Activated CD8-positive, alpha-beta T cell treated with anti-CD3 and anti-CD28 coated beads, Interleukin-2, amount 10 ng/mL, durations not matched to agents 7 days and 5 days (primary cell): ENCODE results near the gene CSNK2A1. TPM values are rescaled to one million over a fixed set of nuclear protein-coding genes. Genes with fewer than 3 reads are reported as not detected.

Source experiments
- ATAC-seq: fragments of 150-1000 bp; cut with Tn5 transposase; one replicate; pipeline ENCODE4 v1.10.0; 2021; ENCODE audit warnings: moderate library complexity
- CTCF ChIA-PET: fragments of 350-600 bp; sonication (Branson Sonifier 250); formaldehyde crosslinking; loops from one replicate; lab custom pipeline; 2021; ENCODE audit warnings: antibody characterized with exemption; lab: Charles Lee
- POLR2A ChIA-PET: fragments of 350-600 bp; sonication (Branson Sonifier 250); formaldehyde crosslinking; loops from one replicate; lab custom pipeline; 2021; ENCODE audit warnings: antibody characterized with exemption; lab: Charles Lee
- DNase-seq: peaks from one replicate; pipeline ENCODE4 v3.0.0-alpha.2; 2020
- H3K27ac Mint-ChIP-seq: one replicate; pipeline ENCODE4 v1.8.0; 2021; ENCODE audit warnings: mild to moderate bottlenecking, mixed read lengths
- H3K27me3 Mint-ChIP-seq: one replicate; pipeline ENCODE4 v1.8.0; 2021; ENCODE audit warnings: low read depth, mixed read lengths
- H3K36me3 Mint-ChIP-seq: one replicate; pipeline ENCODE4 v1.8.0; 2021; ENCODE audit warnings: low read depth, mixed read lengths
- H3K4me1 Mint-ChIP-seq: one replicate; pipeline ENCODE4 v1.8.0; 2021; ENCODE audit warnings: low read depth, mixed read lengths
- H3K4me3 Mint-ChIP-seq: one replicate; pipeline ENCODE4 v1.8.0; 2021; ENCODE audit warnings: mild to moderate bottlenecking, mixed read lengths
- H3K9me3 Mint-ChIP-seq: one replicate; pipeline ENCODE4 v1.8.0; 2022; ENCODE audit warnings: mixed read lengths; ENCODE audit not compliant: insufficient read depth
- total RNA-seq, 2 experiments: library from RNA; stranded (reverse); gene quantifications; one replicate each; pipeline ENCODE4 v1.2.3, GENCODE V29; 2021

CSNK2A1 gene
- total RNA-seq, 2 experiments from 2014 or later = 116 to 121 TPM

DNA sequence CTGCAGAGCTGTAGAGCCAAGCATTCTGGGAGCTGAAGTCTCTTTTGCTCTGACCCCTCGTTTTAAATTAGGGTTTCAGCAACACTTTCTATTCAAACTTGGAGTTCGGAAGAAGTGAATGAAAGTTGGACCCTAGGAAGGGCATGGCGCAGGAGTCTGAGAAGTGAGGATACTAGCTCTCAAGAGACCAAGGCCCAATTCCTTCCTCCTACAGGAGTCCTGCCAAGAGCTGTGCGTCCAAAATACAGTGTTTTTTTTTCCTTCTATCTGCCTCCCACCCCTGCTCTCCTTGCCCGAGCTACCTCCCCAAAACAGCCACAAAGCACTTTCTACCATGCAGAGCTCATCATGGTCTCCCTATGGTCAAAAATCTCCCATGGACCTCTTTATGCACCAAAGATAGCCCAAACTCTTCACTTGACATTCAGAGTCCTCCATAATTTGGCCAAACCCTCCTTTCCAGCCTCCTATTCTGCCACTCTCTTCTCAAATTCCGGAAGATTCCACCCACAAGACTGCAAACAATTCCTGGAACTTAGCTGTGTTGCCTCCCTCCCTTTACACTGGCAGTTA is 649 bp upstream of the CSNK2A1 start:
- Mint-ChIP-seq H3K36me3 (peaks cover 40% of the 10 kb centered on the region), H3K27ac (peak overlapping the region; percentile 94), H3K9me3 (peaks cover 3% of the 10 kb centered on the region), H3K4me3 (peak overlapping the region; percentile 81), H3K4me1 (peaks cover 38% of the 10 kb centered on the region), H3K27me3 (peaks cover 10% of the 10 kb centered on the region)
- ChIA-PET POLR2A (interaction anchor here (1.0 to 2.0 kb wide), 5 partner anchors 18 to 289 kb away, joined by 3 to 8 read pairs (median 3); partner anchors contain the start of gene FAM110A), CTCF (interaction anchor here (1.1 to 2.5 kb wide), 6 partner anchors 17 to 213 kb away, joined by 3 to 11 read pairs (median 4); no protein-coding TSS in a partner anchor)
- ATAC-seq (no peak), DNase-seq (no peak)

DNA sequence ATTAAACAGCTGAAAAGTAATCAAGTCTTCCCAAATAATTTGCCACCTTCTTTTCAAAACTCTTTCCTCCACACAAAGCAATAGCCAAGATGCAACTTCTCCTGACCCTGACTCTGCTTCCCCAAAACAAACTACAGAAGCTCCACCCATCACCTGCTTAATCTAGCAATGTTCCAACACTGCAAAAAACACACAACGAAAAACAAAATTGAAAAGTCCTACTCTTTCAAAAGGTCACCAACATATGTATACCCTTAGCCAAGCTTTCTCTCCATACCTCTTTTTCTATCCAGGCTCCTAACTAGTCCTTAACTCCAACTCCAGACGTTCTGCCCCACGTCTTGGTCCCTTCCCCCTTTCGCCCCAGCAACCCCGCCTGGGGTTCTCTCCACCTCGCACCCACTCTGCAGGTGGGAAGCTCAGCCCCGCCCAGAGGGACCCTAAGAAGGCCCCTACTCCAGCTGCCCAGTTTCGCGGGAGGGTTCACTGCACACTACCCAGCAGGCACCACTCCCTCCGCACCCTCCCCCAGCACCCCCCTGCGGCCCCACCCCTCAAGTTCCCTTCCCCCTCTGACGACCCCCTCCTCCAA is 717 bp downstream of the CSNK2A1 start:
- CTCF ChIA-PET = interaction anchor here (1.3 to 2.5 kb wide), 3 partner anchors 47 to 109 kb away, joined by 3 to 11 read pairs (median 3); no protein-coding TSS in a partner anchor
- ATAC-seq (peak; percentile 18), DNase-seq (peak; percentile 40)
- Mint-ChIP-seq H3K27me3 (peaks cover 8% of the 10 kb centered on the region), H3K27ac (peak overlapping the region; percentile 94), H3K9me3 (peaks cover 3% of the 10 kb centered on the region), H3K36me3 (peaks cover 51% of the 10 kb centered on the region), H3K4me3 (peak overlapping the region; percentile 81), H3K4me1 (peaks cover 49% of the 10 kb centered on the region)
- POLR2A ChIA-PET = interaction anchor here (0.6 to 2.0 kb wide), 6 partner anchors 10 to 245 kb away, joined by 3 to 8 read pairs (median 3); no protein-coding TSS in a partner anchor

DNA sequence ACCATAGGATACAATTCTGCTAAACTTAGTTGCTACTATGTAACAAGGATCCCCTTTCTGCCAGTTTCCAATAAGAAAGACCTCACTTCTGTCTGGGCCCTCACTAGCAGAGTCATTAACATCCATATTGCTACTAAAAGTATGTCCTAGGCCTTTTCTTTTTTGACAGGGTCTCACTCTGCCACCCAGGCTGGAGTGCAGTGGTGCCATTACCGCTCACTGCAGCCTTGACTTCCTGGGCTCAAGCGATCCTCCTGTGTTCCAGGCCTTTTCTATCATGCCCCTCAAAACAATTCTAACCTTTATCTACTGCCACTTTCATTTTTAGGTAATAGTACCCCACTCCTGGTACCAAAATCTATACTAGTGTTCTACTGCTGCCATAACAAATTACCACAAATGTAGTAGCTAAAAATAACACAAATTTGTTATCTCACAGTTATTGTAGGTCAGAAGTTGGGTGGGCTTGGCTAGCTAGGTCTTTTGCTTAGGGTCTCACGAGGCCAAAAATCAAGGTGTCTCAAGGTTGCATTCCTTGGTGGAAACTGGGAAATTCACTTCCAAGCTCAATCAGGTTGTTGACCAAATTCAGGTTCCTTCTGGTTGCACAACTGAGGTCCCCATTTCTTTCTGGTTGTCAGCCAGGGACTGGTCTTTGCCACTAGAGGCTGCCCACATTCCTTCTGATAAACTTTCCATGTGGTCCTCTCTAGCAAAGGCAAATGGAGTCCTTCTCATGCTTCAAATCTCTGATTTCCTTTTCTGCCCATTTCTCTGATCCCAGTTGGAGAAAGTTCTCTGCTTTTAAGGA is 3.0 kb downstream of the CSNK2A1 start:
- Mint-ChIP-seq H3K27me3 (no peaks in the 10 kb centered on the region), H3K9me3 (peaks cover 3% of the 10 kb centered on the region), H3K27ac (no peak overlapping the region), H3K36me3 (peaks cover 61% of the 10 kb centered on the region), H3K4me3 (no peak overlapping the region), H3K4me1 (peaks cover 67% of the 10 kb centered on the region)
- ChIA-PET CTCF (no interaction called here), POLR2A (no interaction called here)
- ATAC-seq = no peak
- DNase-seq = no peak

DNA sequence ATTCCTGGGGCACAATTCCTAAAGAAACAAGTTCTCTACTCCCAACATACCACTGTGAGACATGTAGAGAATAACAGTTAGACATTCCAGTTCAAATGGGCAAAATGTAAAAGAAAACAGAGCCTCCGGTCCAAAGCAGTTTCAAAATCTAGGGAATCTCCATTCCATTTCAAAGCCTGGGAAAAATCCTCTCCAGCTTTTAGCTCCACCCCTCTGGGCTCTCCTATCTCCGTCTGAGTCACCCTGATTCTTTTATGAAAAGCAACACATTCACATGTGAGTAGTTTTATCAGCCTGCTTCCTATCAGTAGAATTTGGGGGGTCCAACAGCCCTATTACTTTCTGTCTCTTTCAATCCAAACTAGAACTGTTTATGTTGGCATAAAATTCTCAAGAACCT is 3.7 kb downstream of the CSNK2A1 start:
- peaks cover 3% of the 10 kb centered on the region for H3K9me3 Mint-ChIP-seq
- ChIA-PET POLR2A (no interaction called here), CTCF (interaction anchor here (1.6 kb wide), 1 partner anchor 106 kb away, joined by 4 read pairs; no protein-coding TSS in a partner anchor)
- H3K4me3 Mint-ChIP-seq = no peak overlapping the region
- peaks cover 64% of the 10 kb centered on the region for H3K36me3 Mint-ChIP-seq
- ATAC-seq (no peak), DNase-seq (no peak)
- no peaks in the 10 kb centered on the region for H3K27me3 Mint-ChIP-seq
- H3K4me1 Mint-ChIP-seq = peaks cover 71% of the 10 kb centered on the region
- no peak overlapping the region for H3K27ac Mint-ChIP-seq

DNA sequence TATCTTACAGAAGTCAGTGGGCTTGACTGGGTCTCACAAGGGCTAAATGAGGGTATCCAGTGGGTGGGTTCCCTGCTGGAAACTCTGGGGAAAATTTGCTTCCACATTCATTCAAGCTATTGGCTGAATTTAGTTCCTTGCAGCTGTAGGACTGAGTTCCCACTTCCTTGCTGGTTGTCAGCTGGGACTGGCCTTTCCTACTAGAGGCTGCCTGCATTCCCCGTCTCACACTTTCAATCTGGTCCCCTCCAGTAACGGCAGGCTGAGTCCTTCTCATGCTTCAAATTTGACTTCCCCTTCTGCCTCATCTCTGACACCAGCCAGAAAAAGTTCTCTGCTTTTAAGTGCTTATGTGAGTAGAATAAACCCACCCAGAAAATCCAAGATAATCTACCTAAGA is 4.4 kb downstream of the CSNK2A1 start:
- ChIA-PET CTCF (interaction anchor here (1.1 to 1.6 kb wide), 2 partner anchors 19 to 107 kb away, joined by 4 read pairs; no protein-coding TSS in a partner anchor), POLR2A (no interaction called here)
- H3K27ac Mint-ChIP-seq = no peak overlapping the region
- no peak for DNase-seq
- no peaks in the 10 kb centered on the region for H3K27me3 Mint-ChIP-seq
- peaks cover 68% of the 10 kb centered on the region for H3K4me1 Mint-ChIP-seq
- peaks cover 3% of the 10 kb centered on the region for H3K9me3 Mint-ChIP-seq
- H3K4me3 Mint-ChIP-seq = no peak overlapping the region
- ATAC-seq = no peak
- peaks cover 62% of the 10 kb centered on the region for H3K36me3 Mint-ChIP-seq

DNA sequence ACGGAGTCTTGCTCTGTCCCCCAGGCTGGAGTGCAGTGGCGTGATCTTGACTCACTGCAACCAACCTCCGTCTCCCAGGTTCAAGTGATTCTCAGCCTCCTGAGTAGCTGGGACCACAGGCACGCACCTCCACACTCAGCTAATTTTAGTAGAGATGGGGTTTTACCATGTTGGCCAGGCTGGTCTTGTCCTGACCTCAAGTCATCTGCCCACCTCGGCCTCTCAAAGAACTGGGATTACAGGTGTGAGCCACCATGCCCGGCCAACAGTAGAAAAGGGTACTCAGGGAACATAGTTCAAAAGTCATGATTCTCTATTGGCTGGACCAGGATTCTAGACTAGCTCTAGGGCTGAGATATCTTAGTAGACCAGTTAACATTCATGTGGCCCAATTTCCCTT is 5.6 kb downstream of the CSNK2A1 start:
- ChIA-PET CTCF (interaction anchor here (1.1 to 1.6 kb wide), 2 partner anchors 17 to 108 kb away, joined by 4 read pairs; no protein-coding TSS in a partner anchor), POLR2A (no interaction called here)
- Mint-ChIP-seq H3K9me3 (peaks cover 3% of the 10 kb centered on the region), H3K27ac (no peak overlapping the region), H3K4me1 (peaks cover 67% of the 10 kb centered on the region), H3K36me3 (peaks cover 66% of the 10 kb centered on the region), H3K4me3 (no peak overlapping the region), H3K27me3 (no peaks in the 10 kb centered on the region)
- ATAC-seq (no peak), DNase-seq (no peak)

DNA sequence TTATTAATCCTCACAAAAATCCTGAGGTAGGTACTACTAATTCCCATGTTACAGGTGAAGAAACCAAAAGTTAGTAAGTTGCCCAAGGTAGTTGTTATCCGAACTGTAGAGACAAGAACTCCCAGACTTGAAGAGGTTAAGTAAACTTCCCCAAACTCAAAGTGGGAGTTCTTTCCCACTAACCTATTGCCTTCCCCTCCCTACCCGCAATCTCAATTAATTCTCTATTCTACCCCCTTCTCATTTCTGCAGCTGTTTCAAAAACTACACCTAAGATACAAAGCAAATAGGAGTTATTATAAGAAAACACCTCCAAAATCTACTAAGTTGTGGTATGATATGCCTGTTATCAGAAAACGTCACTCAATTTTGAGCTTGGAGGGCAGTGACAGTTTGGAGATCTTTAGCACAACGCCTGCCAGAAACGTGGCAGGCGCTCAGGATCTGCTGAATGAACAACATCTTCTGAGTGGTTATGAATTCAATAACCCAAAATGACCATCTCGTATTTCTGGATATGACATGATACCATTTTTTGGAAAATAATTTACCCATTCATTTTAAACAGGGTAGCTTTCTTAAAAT is 7.1 kb downstream of the CSNK2A1 start:
- peaks cover 65% of the 10 kb centered on the region for H3K36me3 Mint-ChIP-seq
- H3K27me3 Mint-ChIP-seq = no peaks in the 10 kb centered on the region
- H3K4me3 Mint-ChIP-seq = no peak overlapping the region
- DNase-seq = no peak
- ChIA-PET POLR2A (no interaction called here), CTCF (no interaction called here)
- H3K9me3 Mint-ChIP-seq = peaks cover 3% of the 10 kb centered on the region
- no peak for ATAC-seq
- no peak overlapping the region for H3K27ac Mint-ChIP-seq
- H3K4me1 Mint-ChIP-seq = peaks cover 54% of the 10 kb centered on the region

DNA sequence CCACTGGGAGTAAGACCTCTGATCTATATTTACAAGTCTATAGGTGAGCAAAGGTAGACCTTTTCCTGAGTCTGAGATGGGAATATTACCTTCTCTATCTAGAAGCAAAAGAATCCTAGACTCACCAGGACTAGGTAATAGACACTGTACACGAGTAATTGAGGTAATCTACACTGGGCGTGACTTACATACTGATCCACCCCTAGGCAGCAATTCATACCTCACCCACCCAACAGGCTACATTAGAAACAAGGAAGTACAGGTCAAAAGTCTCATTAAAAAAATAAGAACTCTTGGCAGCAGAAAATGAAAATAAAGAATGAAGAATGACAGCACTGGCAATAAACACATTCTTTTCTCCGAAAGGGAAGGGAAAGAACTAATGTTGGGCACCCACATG is 7.6 kb downstream of the CSNK2A1 start:
- H3K4me1 Mint-ChIP-seq = peaks cover 53% of the 10 kb centered on the region

DNA sequence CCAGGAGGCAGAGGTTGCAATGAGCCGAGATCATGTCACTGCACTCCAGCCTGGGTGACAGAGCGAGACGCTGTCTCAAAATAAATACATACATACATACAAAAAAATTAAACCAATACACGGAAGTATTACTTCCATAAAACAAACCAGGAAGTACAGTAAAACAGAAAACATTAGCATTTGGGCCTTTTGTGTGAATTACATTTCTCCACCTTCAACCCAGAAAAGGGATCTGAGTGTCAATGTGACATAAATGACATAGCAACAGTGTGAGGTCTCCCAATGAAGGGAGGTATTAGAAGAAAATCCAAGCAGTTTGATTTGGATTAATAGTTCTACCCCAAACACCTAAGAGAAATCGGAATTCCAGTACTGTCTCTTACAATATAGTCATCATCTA is 10.1 kb downstream of the CSNK2A1 start:
- H3K9me3 Mint-ChIP-seq = no peaks in the 10 kb centered on the region
- no peaks in the 10 kb centered on the region for H3K27me3 Mint-ChIP-seq
- no peak overlapping the region for H3K4me3 Mint-ChIP-seq
- H3K4me1 Mint-ChIP-seq = peaks cover 47% of the 10 kb centered on the region
- CTCF ChIA-PET = no interaction called here
- POLR2A ChIA-PET = no interaction called here
- peaks cover 58% of the 10 kb centered on the region for H3K36me3 Mint-ChIP-seq
- no peak overlapping the region for H3K27ac Mint-ChIP-seq
- ATAC-seq (no peak), DNase-seq (no peak)

More for the DNA sequence above, 7.6 kb downstream of the CSNK2A1 start:
- Mint-ChIP-seq H3K36me3 (peaks cover 62% of the 10 kb centered on the region), H3K4me3 (no peak overlapping the region), H3K9me3 (peaks cover 1% of the 10 kb centered on the region), H3K27ac (no peak overlapping the region), H3K27me3 (no peaks in the 10 kb centered on the region)
- no peak for ATAC-seq
- CTCF ChIA-PET = no interaction called here
- POLR2A ChIA-PET = no interaction called here
- no peak for DNase-seq

DNA sequence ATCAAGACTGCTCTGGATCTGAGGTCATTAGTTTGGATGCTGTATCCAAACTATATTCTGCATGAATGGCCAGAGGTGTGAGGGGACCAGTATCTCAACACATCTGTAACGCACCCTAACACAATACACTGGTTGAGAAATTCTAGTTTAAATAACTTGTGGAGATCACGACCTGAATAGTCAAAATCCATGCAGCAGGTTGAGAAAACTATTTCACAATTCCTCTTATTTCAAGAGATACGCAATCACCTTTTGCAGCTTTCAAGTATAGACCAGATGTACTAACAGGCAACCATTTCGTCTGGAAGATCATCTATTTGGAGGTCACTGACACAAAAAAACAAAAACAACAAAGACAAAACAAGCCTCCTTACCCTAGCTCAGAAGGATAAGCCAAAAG is 11.1 kb downstream of the CSNK2A1 start:
- ATAC-seq (no peak), DNase-seq (no peak)
- peaks cover 62% of the 10 kb centered on the region for H3K36me3 Mint-ChIP-seq
- peaks cover 39% of the 10 kb centered on the region for H3K4me1 Mint-ChIP-seq
- no peak overlapping the region for H3K27ac Mint-ChIP-seq
- H3K27me3 Mint-ChIP-seq = no peaks in the 10 kb centered on the region
- ChIA-PET POLR2A (interaction anchor here (0.5 to 0.7 kb wide), 2 partner anchors 10 to 12 kb away, joined by 3 read pairs; no protein-coding TSS in a partner anchor), CTCF (no interaction called here)
- H3K9me3 Mint-ChIP-seq = peaks cover 5% of the 10 kb centered on the region
- no peak overlapping the region for H3K4me3 Mint-ChIP-seq

DNA sequence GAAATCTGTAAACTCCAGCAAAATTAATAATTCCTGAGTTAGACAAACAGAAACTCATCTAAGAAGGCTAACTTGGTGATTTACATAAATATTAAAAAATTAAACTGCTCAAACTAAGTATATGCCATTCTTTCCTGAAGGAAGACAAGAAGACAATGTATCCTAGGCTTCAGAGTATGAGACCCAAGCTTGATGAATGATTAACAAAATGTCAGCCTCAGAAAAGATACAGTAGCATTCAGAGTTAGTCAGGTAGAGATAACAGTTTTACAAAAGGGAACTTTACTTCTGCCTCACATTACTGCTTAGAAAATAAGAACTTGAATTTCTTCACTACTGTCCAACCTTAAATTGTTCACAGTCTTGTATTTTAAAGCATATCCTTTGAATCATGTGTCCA is 12.0 kb downstream of the CSNK2A1 start:
- CTCF ChIA-PET = interaction anchor here (0.9 kb wide), 1 partner anchor 37 kb away, joined by 3 read pairs; no protein-coding TSS in a partner anchor
- Mint-ChIP-seq H3K27me3 (no peaks in the 10 kb centered on the region), H3K36me3 (peaks cover 65% of the 10 kb centered on the region), H3K9me3 (peaks cover 14% of the 10 kb centered on the region), H3K27ac (no peak overlapping the region), H3K4me1 (peaks cover 31% of the 10 kb centered on the region), H3K4me3 (no peak overlapping the region)
- ATAC-seq (no peak), DNase-seq (no peak)
- POLR2A ChIA-PET = interaction anchor here (1.3 kb wide), 1 partner anchor 11 kb away, joined by 4 read pairs; no protein-coding TSS in a partner anchor
